ENCODE data around the gene CADM2. TPM values are rescaled to one million over a fixed set of nuclear protein-coding genes. Genes with fewer than 3 reads are reported as not detected.
"Not testable (repeated sequence)": the region's sequence is repeated elsewhere in the genome, so short reads cannot be mapped to it uniquely, and the experiment has no call there.

CADM2 gene
- total and polyA plus RNA-seq, 2 donors (not counting 3 experiments of a cell fraction or from before 2014, with no cell fraction given): not detected

DNA sequence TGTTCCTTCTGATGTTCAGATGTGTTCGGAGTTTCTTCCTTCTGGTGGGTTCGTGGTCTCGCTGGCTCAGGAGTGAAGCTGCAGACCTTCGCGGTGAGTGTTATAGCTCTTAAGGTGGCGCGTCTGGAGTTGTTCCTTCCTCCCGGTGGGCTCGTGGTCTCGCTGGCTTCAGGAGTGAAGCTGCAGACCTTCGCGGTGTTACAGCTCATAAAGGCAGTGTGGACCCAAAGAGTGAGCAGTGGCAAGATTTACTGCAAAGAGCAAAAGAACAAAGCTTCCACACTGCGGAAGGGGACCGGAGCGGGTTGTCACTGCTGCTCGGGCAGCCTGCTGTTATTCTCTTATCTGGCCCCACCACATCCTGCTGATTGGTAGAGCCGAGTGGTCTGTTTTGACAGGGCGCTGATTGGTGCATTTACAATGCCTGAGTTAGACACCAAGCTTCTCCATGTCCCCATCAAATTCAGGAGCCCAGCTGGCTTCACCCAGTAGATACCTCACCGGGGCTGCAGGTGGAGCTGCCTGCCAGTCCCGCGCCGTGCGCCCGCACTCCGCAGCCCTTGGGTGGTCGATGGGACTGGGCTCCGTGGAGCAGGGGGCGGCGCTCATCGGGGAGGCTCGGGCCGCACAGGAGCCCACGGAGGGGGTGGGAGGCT lies 545.5 kb downstream of the CADM2 start:
- dilution Hi-C loops (cut with MboI; ENCODE audit: extremely low pct_ligation_motif_present, low sequenced_read_pairs); H3K9me3 ChIP-seq (replicated peaks; ENCODE audit: control insufficient read depth, insufficient read depth, low read length); CTCF ChIA-PET; FAIRE-seq; H3K4me3 ChIP-seq (replicated peaks in 1 of 3; ENCODE audit: insufficient read depth in 1 of 3, low read depth in 1 of 3, low read length in 3 of 3); POLR2A ChIA-PET; H3K9me1 ChIP-seq (replicated peaks; ENCODE audit: control insufficient read depth, extremely low read depth, insufficient read depth, low read length); H3K27me3 ChIP-seq (ENCODE audit: control insufficient read depth in 2 of 2, insufficient read depth in 2 of 2, low read length in 2 of 2); H3K4me2 ChIP-seq (ENCODE audit: insufficient read depth, low read length); H3K4me1 ChIP-seq (ENCODE audit: control insufficient read depth, extremely low read depth, insufficient read depth, low read length); H2AFZ ChIP-seq (ENCODE audit: low read depth, low read length); BruUV-seq (replicated peaks); intact Hi-C loops (cut with micrococcal nuclease); H3K9ac ChIP-seq (replicated peaks; ENCODE audit: extremely low read depth, insufficient read depth, low read length); H3K79me2 ChIP-seq (ENCODE audit: control insufficient read depth, insufficient read depth, low read length); H3K36me3 ChIP-seq (ENCODE audit: control insufficient read depth in 2 of 2, extremely low read depth in 1 of 2, insufficient read depth in 2 of 2, low read length in 2 of 2); H3K27ac ChIP-seq (ENCODE audit: insufficient read depth, low read depth, low read length); DNase-seq (ENCODE audit: low read depth, low spot score); H4K20me1 ChIP-seq (replicated peaks; ENCODE audit: control insufficient read depth, extremely low read depth, insufficient read depth, low read length): not testable (repeated sequence)

DNA sequence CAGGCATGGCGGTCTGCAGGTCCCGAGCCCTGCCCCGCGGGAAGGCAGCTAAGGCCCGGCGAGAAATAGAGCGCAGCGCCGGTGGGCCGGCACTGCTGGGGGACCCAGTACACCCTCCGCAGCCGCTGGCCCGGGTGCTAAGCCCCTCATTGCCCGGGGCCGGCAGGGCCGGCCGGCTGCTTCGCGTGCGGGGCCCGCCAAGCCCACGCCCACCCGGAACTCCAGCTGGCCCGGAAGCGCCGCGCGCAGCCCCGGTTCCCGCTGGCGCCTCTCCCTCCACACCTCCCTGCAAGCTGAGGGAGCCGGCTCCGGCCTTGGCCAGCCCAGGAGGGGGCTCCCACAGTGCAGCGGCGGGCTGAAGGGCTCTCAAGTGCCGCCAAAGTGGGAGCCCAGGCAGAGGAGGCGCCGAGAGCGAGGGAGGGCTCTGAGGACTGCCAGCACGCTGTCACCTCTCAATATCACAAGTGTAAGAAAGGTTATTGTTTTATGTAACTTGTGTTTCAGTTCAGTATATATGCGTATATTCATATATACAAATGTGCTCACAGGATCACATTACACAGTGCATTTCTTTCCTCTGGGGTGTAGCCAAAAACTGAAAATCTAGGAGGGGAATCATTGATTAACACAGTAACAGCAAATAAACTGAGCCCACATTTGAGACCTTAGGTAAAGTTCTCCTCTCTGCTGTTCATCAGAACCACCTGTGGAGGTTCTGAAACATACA lies 546.2 kb downstream of the CADM2 start:
- POLR2A ChIA-PET; H3K4me2 ChIP-seq (ENCODE audit: insufficient read depth, low read length); H3K4me3 ChIP-seq (replicated peaks in 1 of 3; ENCODE audit: insufficient read depth in 1 of 3, low read depth in 1 of 3, low read length in 3 of 3): not testable (repeated sequence)

DNA sequence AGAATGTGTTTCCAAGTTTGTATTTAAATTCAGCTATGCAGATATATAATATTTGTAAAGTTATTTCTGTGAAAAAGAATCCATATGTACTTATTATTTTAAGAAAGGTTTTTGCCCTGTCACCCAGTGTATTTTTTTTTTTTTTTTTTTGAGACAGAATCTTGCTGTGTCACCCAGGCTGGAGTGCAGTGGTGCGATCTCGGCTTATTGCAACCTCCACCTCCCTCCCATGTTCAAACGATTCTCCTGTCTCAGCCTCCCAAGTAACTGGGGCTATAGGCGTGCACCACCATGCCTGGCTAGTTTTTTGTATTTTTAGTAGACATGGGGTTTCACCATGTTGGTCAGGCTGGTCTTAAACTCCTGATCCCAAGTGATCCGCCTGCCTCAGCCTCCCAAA lies 548.3 kb downstream of the CADM2 start:
- H3K36me3 ChIP-seq (ENCODE audit: control insufficient read depth in 2 of 2, extremely low read depth in 1 of 2, insufficient read depth in 2 of 2, low read length in 2 of 2); H3K4me1 ChIP-seq (ENCODE audit: control insufficient read depth, extremely low read depth, insufficient read depth, low read length); H4K20me1 ChIP-seq (replicated peaks; ENCODE audit: control insufficient read depth, extremely low read depth, insufficient read depth, low read length); BruUV-seq (replicated peaks); POLR2A ChIA-PET; H3K4me2 ChIP-seq (ENCODE audit: insufficient read depth, low read length); H3K9me3 ChIP-seq (replicated peaks; ENCODE audit: control insufficient read depth, insufficient read depth, low read length); H3K9me1 ChIP-seq (replicated peaks; ENCODE audit: control insufficient read depth, extremely low read depth, insufficient read depth, low read length); intact Hi-C loops (cut with micrococcal nuclease); H2AFZ ChIP-seq (ENCODE audit: low read depth, low read length); dilution Hi-C loops (cut with MboI; ENCODE audit: extremely low pct_ligation_motif_present, low sequenced_read_pairs); H3K4me3 ChIP-seq (replicated peaks in 1 of 3; ENCODE audit: insufficient read depth in 1 of 3, low read depth in 1 of 3, low read length in 3 of 3); CTCF ChIA-PET; H3K79me2 ChIP-seq (ENCODE audit: control insufficient read depth, insufficient read depth, low read length); H3K27ac ChIP-seq (ENCODE audit: insufficient read depth, low read depth, low read length); FAIRE-seq; H3K27me3 ChIP-seq (ENCODE audit: control insufficient read depth in 2 of 2, insufficient read depth in 2 of 2, low read length in 2 of 2); DNase-seq (ENCODE audit: low read depth, low spot score); H3K9ac ChIP-seq (replicated peaks; ENCODE audit: extremely low read depth, insufficient read depth, low read length): not testable (repeated sequence)

More for the DNA sequence above, 546.2 kb downstream of the CADM2 start:
- H4K20me1 ChIP-seq (replicated peaks; ENCODE audit: control insufficient read depth, extremely low read depth, insufficient read depth, low read length); CTCF ChIA-PET; H3K9ac ChIP-seq (replicated peaks; ENCODE audit: extremely low read depth, insufficient read depth, low read length); H3K27me3 ChIP-seq (ENCODE audit: control insufficient read depth in 2 of 2, insufficient read depth in 2 of 2, low read length in 2 of 2); H3K79me2 ChIP-seq (ENCODE audit: control insufficient read depth, insufficient read depth, low read length); DNase-seq (ENCODE audit: low read depth, low spot score); H3K9me3 ChIP-seq (replicated peaks; ENCODE audit: control insufficient read depth, insufficient read depth, low read length); FAIRE-seq; intact Hi-C loops (cut with micrococcal nuclease); dilution Hi-C loops (cut with MboI; ENCODE audit: extremely low pct_ligation_motif_present, low sequenced_read_pairs); H3K27ac ChIP-seq (ENCODE audit: insufficient read depth, low read depth, low read length); H2AFZ ChIP-seq (ENCODE audit: low read depth, low read length); BruUV-seq (replicated peaks); H3K36me3 ChIP-seq (ENCODE audit: control insufficient read depth in 2 of 2, extremely low read depth in 1 of 2, insufficient read depth in 2 of 2, low read length in 2 of 2); H3K9me1 ChIP-seq (replicated peaks; ENCODE audit: control insufficient read depth, extremely low read depth, insufficient read depth, low read length); H3K4me1 ChIP-seq (ENCODE audit: control insufficient read depth, extremely low read depth, insufficient read depth, low read length): not testable (repeated sequence)
